Kidney epithelial cell (primary cell): Measurements from ENCODE around the gene CST6. TPM values are rescaled to one million over a fixed set of nuclear protein-coding genes. Genes with fewer than 3 reads are reported as not detected.

Source experiments
- DNase-seq: peaks from one replicate; pipeline ENCODE4 v3.0.0-alpha.2; 2010; ENCODE audit warnings: low read depth
- H3K27me3 ChIP-seq: 2 replicates; pipeline ENCODE4 v1.6.0; 2011; ENCODE audit warnings: low read length; ENCODE audit not compliant: control insufficient read depth, insufficient read depth
- H3K36me3 ChIP-seq: 2 replicates; pipeline ENCODE4 v1.5.1; 2011; ENCODE audit warnings: low read length; ENCODE audit not compliant: control insufficient read depth, insufficient read depth
- H3K4me3 ChIP-seq: 2 replicates; pipeline ENCODE4 v1.5.1; 2011; ENCODE audit warnings: low read depth, mild to moderate bottlenecking, control low read depth, low read length
- CTCF ChIP-seq: IDR thresholded peaks from 2 replicates; pipeline ENCODE4 v1.5.1; 2011; ENCODE audit warnings: mild to moderate bottlenecking, moderate library complexity, low read length, control low read depth, inconsistent platforms; ENCODE audit not compliant: insufficient read depth, poor library complexity, severe bottlenecking
- total RNA-seq: library from RNA; depleted of rRNA; stranded (reverse); fragments of >200 nt; gene quantifications from 2 replicates; pipeline ENCODE4 v1.2.3, GENCODE V29; 2015

The CST6 gene
- total RNA-seq, 1 donor from 2014 or later: 59.8 TPM

GRCh38 chr11:65997286-65997685 lies 14.5 kb upstream of the CST6 start:
- peaks cover 6% of the 10 kb centered on the region for H3K36me3 ChIP-seq
- H3K4me3 ChIP-seq: no peak overlapping the region
- no peak for DNase-seq
- no peaks in the 10 kb centered on the region for H3K27me3 ChIP-seq
- TF ChIP-seq CTCF: no peak

GRCh38 chr11:66001942-66002647 lies 9.7 kb upstream of the CST6 start, which contains the start of the genes BANF1 and EIF1AD:
Gene BANF1 (plus strand): TSS chr11:66002503. CDS start chr11:66003251, 748 bp downstream.
Gene EIF1AD (minus strand): TSS chr11:66002157. CDS start chr11:66000389, 1,768 bp downstream.
- H3K4me3 ChIP-seq: peak within 1 kb of the TSS; percentile 94
- H3K36me3 ChIP-seq: peaks cover 6% of the 10 kb centered on the region
- TF ChIP-seq CTCF: no peak
- H3K27me3 ChIP-seq: no peaks in the 10 kb centered on the region
- peak; percentile 79 for DNase-seq

GRCh38 chr11:66002648-66003225 lies 9.1 kb upstream of the CST6 start:
- no peak for DNase-seq
- TF ChIP-seq CTCF: peak; percentile 16
- peaks cover 6% of the 10 kb centered on the region for H3K36me3 ChIP-seq
- peak overlapping the region; percentile 94 for H3K4me3 ChIP-seq
- no peaks in the 10 kb centered on the region for H3K27me3 ChIP-seq

GRCh38 chr11:66003291-66003690 lies 8.5 kb upstream of the CST6 start:
- no peak for TF ChIP-seq CTCF
- Histone ChIP-seq H3K27me3 (no peaks in the 10 kb centered on the region), H3K36me3 (peaks cover 4% of the 10 kb centered on the region), H3K4me3 (peak overlapping the region; percentile 94)
- DNase-seq: no peak

GRCh38 chr11:66004186-66004585 lies 7.6 kb upstream of the CST6 start:
- no peaks in the 10 kb centered on the region for H3K27me3 ChIP-seq
- no peak for TF ChIP-seq CTCF
- no peaks in the 10 kb centered on the region for H3K36me3 ChIP-seq
- no peak for DNase-seq
- no peak overlapping the region for H3K4me3 ChIP-seq
